HepG2 (cell line): ENCODE results near the gene NOS2.

Experiments used
- ZNF501 ChIP-seq: sonication (generic); formaldehyde crosslinking; IDR thresholded peaks from 2 replicates; pipeline ENCODE4 v1.5.1; 2020; ENCODE audit warnings: mild to moderate bottlenecking, moderate library complexity, missing genetic modification reagents
- TF ChIP-seq, protein P1 (sequence below): sonication (generic); formaldehyde crosslinking; IDR thresholded peaks from 2 replicates; pipeline ENCODE4 v1.5.0; 2020; ENCODE audit warnings: mild to moderate bottlenecking, missing genetic modification reagents, moderate library complexity

DNA sequence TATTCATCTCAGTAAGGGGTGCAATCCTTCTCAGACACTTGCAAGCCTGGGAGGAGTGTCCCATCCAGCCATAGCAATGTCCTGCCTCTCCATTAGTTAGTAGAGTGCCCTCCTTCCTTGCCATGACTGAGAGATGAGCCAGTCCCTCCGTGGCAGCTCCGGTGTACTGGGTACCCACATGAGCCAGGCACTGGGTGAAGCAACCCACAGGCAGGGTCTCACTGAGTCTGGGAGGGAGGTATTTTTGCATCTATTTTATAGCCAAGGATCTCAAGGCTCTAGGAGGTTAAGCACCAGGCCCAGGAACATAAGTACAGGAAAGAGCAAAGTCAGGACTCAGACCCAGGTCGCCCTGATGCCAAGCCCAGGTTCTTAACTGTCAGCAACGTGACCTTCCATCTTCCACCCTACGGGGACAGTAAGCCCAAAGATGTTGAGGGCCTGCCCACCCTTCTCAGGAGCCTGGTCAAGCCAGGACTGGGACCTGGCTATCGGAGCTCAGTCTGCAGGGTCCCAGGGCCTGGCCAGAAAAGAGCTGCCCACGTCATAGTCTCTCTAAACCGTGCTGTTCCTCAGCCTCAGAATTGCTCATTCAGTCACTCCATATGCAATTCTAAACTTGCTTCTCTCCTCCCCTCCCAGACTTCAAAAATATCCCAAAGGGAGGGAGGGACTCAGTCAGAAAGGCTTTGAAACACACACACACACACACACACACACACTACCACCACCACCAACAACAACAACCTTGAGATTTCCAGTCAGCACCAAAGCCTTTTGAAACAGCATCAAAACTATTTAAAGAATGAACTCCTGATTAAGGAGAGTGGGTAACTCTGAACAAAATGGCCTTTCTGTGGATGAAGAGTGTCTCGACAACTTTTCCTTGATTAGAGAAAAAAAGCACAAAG, 16.6 kb downstream of the NOS2 start:
- no peak for TF ChIP-seq ZNF501
- TF ChIP-seq, protein P1, sequence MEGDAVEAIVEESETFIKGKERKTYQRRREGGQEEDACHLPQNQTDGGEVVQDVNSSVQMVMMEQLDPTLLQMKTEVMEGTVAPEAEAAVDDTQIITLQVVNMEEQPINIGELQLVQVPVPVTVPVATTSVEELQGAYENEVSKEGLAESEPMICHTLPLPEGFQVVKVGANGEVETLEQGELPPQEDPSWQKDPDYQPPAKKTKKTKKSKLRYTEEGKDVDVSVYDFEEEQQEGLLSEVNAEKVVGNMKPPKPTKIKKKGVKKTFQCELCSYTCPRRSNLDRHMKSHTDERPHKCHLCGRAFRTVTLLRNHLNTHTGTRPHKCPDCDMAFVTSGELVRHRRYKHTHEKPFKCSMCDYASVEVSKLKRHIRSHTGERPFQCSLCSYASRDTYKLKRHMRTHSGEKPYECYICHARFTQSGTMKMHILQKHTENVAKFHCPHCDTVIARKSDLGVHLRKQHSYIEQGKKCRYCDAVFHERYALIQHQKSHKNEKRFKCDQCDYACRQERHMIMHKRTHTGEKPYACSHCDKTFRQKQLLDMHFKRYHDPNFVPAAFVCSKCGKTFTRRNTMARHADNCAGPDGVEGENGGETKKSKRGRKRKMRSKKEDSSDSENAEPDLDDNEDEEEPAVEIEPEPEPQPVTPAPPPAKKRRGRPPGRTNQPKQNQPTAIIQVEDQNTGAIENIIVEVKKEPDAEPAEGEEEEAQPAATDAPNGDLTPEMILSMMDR (CRISPR knock-in tag): no peak
